ENCODE data around the gene PRR16.

The PRR16 gene

DNA sequence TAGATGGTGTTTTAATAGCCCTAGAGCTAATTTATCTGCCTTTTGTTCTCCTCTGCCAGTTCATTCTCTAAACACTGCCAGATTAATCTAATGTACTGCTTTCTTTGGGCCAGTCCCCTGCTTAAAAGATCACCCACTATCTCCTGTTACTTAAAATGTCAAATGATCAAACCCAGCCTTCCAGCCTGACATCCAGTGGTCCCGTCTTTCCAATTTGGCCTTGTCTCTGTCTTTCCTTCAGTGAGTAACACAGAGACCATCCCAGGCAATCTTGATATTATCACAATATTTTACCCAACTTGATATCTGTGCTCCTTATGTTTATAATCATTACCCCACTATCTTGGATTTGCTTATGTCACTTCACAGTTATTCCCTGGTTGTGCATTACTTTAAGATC lies 12.0 kb downstream of the PRR16 start:
- peak; percentile 26 for ATAC-seq
- TF ChIP-seq RARB (CRISPR knock-in tag; IDR thresholded peaks at IDR 0.05) = no peak
- TF ChIP-seq, protein P1, sequence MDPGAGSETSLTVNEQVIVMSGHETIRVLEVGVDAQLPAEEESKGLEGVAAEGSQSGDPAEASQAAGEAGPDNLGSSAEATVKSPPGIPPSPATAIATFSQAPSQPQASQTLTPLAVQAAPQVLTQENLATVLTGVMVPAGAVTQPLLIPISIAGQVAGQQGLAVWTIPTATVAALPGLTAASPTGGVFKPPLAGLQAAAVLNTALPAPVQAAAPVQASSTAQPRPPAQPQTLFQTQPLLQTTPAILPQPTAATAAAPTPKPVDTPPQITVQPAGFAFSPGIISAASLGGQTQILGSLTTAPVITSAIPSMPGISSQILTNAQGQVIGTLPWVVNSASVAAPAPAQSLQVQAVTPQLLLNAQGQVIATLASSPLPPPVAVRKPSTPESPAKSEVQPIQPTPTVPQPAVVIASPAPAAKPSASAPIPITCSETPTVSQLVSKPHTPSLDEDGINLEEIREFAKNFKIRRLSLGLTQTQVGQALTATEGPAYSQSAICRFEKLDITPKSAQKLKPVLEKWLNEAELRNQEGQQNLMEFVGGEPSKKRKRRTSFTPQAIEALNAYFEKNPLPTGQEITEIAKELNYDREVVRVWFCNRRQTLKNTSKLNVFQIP (CRISPR knock-in tag; IDR thresholded peaks at IDR 0.05; ENCODE audit: borderline replicate concordance, low read depth) = no peak
- TF ChIP-seq TCF4 (CRISPR knock-in tag; IDR thresholded peaks at IDR 0.05; ENCODE audit: borderline replicate concordance) = peak; percentile 63
- TF ChIP-seq, protein P2, sequence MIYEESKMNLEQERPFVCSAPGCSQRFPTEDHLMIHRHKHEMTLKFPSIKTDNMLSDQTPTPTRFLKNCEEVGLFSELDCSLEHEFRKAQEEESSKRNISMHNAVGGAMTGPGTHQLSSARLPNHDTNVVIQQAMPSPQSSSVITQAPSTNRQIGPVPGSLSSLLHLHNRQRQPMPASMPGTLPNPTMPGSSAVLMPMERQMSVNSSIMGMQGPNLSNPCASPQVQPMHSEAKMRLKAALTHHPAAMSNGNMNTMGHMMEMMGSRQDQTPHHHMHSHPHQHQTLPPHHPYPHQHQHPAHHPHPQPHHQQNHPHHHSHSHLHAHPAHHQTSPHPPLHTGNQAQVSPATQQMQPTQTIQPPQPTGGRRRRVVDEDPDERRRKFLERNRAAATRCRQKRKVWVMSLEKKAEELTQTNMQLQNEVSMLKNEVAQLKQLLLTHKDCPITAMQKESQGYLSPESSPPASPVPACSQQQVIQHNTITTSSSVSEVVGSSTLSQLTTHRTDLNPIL (CRISPR knock-in tag; IDR thresholded peaks at IDR 0.05; ENCODE audit: low read depth) = peak; percentile 27; the same call in 1 of the 2 replicates
- peak; percentile 87 for TF ChIP-seq ISL1 (CRISPR knock-in tag; IDR thresholded peaks at IDR 0.05)
- no peak for TF ChIP-seq SNAI2 (CRISPR knock-in tag; IDR thresholded peaks at IDR 0.05)
- TF ChIP-seq, protein P3, sequence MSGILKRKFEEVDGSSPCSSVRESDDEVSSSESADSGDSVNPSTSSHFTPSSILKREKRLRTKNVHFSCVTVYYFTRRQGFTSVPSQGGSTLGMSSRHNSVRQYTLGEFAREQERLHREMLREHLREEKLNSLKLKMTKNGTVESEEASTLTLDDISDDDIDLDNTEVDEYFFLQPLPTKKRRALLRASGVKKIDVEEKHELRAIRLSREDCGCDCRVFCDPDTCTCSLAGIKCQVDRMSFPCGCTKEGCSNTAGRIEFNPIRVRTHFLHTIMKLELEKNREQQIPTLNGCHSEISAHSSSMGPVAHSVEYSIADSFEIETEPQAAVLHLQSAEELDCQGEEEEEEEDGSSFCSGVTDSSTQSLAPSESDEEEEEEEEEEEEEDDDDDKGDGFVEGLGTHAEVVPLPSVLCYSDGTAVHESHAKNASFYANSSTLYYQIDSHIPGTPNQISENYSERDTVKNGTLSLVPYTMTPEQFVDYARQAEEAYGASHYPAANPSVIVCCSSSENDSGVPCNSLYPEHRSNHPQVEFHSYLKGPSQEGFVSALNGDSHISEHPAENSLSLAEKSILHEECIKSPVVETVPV (CRISPR knock-in tag; IDR thresholded peaks at IDR 0.05) = 0 out of 2 replicates have a peak, but pooled peaks have one; percentile 30
- no peak for TF ChIP-seq ZNF8 (CRISPR knock-in tag; IDR thresholded peaks at IDR 0.05)
- TF ChIP-seq OSR1 (CRISPR knock-in tag; IDR thresholded peaks at IDR 0.05) = no peak
- no peak for TF ChIP-seq ZC3H10 (CRISPR knock-in tag; IDR thresholded peaks at IDR 0.05)
- TF ChIP-seq, protein P4, sequence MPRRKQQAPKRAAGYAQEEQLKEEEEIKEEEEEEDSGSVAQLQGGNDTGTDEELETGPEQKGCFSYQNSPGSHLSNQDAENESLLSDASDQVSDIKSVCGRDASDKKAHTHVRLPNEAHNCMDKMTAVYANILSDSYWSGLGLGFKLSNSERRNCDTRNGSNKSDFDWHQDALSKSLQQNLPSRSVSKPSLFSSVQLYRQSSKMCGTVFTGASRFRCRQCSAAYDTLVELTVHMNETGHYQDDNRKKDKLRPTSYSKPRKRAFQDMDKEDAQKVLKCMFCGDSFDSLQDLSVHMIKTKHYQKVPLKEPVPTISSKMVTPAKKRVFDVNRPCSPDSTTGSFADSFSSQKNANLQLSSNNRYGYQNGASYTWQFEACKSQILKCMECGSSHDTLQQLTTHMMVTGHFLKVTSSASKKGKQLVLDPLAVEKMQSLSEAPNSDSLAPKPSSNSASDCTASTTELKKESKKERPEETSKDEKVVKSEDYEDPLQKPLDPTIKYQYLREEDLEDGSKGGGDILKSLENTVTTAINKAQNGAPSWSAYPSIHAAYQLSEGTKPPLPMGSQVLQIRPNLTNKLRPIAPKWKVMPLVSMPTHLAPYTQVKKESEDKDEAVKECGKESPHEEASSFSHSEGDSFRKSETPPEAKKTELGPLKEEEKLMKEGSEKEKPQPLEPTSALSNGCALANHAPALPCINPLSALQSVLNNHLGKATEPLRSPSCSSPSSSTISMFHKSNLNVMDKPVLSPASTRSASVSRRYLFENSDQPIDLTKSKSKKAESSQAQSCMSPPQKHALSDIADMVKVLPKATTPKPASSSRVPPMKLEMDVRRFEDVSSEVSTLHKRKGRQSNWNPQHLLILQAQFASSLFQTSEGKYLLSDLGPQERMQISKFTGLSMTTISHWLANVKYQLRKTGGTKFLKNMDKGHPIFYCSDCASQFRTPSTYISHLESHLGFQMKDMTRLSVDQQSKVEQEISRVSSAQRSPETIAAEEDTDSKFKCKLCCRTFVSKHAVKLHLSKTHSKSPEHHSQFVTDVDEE (CRISPR knock-in tag; IDR thresholded peaks at IDR 0.05) = peak; percentile 69; the same call in 1 of the 2 replicates
- TF ChIP-seq ESRRG (CRISPR knock-in tag; IDR thresholded peaks at IDR 0.05) = no peak
- no peak for TF ChIP-seq CSDC2 (CRISPR knock-in tag; IDR thresholded peaks at IDR 0.05)

DNA sequence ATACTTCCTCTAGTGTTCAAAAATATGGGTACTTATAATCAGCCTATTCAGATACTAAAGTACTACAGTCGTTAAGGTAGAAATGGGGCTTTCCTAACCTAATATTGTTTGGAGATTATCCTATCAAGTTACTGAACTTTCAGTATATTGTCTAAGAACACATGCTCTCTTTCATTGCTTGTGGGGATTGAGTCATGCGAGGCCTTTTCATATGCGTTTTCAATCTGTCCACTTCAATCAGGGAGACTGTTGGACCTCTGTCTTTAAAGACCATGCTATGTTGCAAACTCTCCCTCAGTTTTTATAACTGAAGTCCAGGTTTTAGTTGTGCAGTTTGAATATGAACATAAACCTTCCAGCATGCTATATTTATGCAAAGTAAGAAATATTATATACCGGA lies 15.0 kb downstream of the PRR16 start:
- TF ChIP-seq ZNF8 (CRISPR knock-in tag; IDR thresholded peaks at IDR 0.05) = no peak
- TF ChIP-seq, protein P2 (CRISPR knock-in tag; IDR thresholded peaks at IDR 0.05; ENCODE audit: low read depth) = no peak
- TF ChIP-seq BACH2 (CRISPR knock-in tag; IDR thresholded peaks at IDR 0.05; ENCODE audit: borderline replicate concordance) = no peak
- no peak for TF ChIP-seq RARB (CRISPR knock-in tag; IDR thresholded peaks at IDR 0.05)
- no peak; the same call in 1 of the 2 replicates for TF ChIP-seq ISL1 (CRISPR knock-in tag; IDR thresholded peaks at IDR 0.05)
- TF ChIP-seq SNAI2 (CRISPR knock-in tag; IDR thresholded peaks at IDR 0.05) = no peak
- no peak for TF ChIP-seq ZFP3 (CRISPR knock-in tag; IDR thresholded peaks at IDR 0.05)
- no peak for TF ChIP-seq TCF4 (CRISPR knock-in tag; IDR thresholded peaks at IDR 0.05; ENCODE audit: borderline replicate concordance)
- TF ChIP-seq, protein P1 (CRISPR knock-in tag; IDR thresholded peaks at IDR 0.05; ENCODE audit: borderline replicate concordance, low read depth) = no peak
- TF ChIP-seq, protein P4 (CRISPR knock-in tag; IDR thresholded peaks at IDR 0.05) = no peak
- TF ChIP-seq ZC3H10 (CRISPR knock-in tag; IDR thresholded peaks at IDR 0.05) = no peak
- TF ChIP-seq ESRRG (CRISPR knock-in tag; IDR thresholded peaks at IDR 0.05) = no peak
- TF ChIP-seq ZFP30 (CRISPR knock-in tag; IDR thresholded peaks at IDR 0.05) = no peak
- TF ChIP-seq, protein P3 (CRISPR knock-in tag; IDR thresholded peaks at IDR 0.05) = no peak
- TF ChIP-seq ARNTL (CRISPR knock-in tag; IDR thresholded peaks at IDR 0.05; ENCODE audit: borderline replicate concordance, low read depth) = no peak
- no peak for TF ChIP-seq OSR1 (CRISPR knock-in tag; IDR thresholded peaks at IDR 0.05)
- TF ChIP-seq, protein P5, sequence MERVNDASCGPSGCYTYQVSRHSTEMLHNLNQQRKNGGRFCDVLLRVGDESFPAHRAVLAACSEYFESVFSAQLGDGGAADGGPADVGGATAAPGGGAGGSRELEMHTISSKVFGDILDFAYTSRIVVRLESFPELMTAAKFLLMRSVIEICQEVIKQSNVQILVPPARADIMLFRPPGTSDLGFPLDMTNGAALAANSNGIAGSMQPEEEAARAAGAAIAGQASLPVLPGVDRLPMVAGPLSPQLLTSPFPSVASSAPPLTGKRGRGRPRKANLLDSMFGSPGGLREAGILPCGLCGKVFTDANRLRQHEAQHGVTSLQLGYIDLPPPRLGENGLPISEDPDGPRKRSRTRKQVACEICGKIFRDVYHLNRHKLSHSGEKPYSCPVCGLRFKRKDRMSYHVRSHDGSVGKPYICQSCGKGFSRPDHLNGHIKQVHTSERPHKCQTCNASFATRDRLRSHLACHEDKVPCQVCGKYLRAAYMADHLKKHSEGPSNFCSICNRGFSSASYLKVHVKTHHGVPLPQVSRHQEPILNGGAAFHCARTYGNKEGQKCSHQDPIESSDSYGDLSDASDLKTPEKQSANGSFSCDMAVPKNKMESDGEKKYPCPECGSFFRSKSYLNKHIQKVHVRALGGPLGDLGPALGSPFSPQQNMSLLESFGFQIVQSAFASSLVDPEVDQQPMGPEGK (CRISPR knock-in tag; IDR thresholded peaks at IDR 0.05; ENCODE audit: borderline replicate concordance) = no peak
- no peak for TF ChIP-seq TOX (CRISPR knock-in tag; IDR thresholded peaks at IDR 0.05; ENCODE audit: borderline replicate concordance)
- TF ChIP-seq GLIS3 (CRISPR knock-in tag; IDR thresholded peaks at IDR 0.05) = no peak
- peak; percentile 90 for ATAC-seq
